T-helper 2 cell treated with Interferon-gamma antibody and Interleukin-4, amounts not matched to agents 100 ng/mL and 5 ng/mL, for 36 hours (primary cell): Measurements from ENCODE around the gene DPYSL3. TPM values are rescaled to one million over a fixed set of nuclear protein-coding genes. Genes with fewer than 3 reads are reported as not detected.

Source experiments
- intact Hi-C: fragments of 100-400 bp; cut with micrococcal nuclease; formaldehyde crosslinking; loops from one replicate; pipeline ENCODE4 v1.15.1; 2023
- total RNA-seq: library from RNA; stranded (reverse); gene quantifications from 2 replicates; pipeline ENCODE4 v1.2.3, GENCODE V29; 2022

Gene DPYSL3
- total RNA-seq, 1 donor from 2014 or later: 0.07 TPM

DNA sequence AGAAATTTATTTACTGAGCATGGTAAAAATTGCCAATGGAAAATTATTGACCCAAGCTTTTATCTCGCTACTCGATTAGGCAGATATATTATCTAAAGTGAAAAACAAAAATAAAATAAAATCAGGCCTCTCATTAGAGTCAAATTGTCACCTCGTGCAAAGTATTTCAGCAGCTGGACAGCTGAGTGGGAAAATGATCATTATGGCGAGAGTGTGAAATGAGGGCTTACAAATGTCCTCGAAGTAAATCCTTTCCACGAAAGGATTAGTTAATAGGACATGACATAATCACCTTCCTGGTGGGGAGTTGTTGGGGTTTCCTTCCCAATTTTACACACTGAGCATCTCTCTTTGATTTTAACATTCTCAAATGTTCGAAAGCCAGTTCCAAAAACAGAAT is 5.4 kb upstream of the DPYSL3 start:
- intact Hi-C loops: no loop called here

DNA sequence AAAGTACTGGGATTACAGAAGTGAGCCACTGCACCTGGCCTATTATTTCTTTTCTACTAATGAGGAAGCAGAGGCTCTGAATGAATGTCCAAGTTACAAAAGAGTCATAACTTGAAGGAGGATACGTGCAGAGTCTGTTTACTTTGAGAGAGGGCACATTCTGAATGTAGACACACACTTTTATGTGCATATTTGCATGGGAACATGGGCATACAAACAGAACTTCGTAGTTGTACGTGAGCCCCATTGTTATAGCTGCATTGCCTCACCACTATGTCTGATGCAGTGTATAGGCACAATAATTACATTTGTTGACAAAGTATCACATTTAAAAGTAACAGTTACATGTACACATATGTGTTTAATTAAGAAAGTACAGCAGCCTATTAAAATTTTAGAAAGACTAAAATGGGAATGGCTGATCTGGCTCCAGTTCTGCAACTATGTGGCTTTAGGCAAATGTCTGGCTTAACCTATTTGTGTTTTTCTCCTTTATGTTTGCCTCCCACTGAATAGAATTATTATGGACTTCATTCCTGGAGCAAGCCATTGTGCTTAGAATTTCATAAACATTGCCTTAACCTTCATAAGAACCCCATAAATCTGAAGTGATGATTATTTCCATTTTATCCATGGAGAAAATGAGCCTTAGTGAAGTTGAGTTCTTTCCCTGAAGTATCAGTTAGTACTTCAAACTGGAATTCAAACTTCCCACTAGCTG is 3.0 kb upstream of the DPYSL3 start:
- intact Hi-C loops: no loop called here

DNA sequence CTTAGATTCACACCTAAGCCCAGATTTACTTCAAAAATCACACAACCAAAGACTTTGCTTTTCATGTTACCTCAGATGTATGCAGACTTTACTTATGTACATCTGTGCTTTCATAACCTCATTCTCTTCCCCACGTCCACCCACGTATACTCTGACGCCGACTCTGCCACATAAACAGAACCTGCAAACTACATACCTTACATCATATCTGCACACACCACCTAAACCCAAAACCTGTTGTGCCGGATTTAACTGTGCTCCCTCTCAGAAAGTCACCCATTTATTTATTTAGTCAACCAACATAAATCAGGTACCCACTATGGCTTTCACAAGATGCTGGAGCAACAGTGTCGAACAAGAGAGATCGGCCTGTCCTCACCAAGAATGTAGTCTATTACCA is 1.0 kb upstream of the DPYSL3 start:
- intact Hi-C loops: no loop called here

DNA sequence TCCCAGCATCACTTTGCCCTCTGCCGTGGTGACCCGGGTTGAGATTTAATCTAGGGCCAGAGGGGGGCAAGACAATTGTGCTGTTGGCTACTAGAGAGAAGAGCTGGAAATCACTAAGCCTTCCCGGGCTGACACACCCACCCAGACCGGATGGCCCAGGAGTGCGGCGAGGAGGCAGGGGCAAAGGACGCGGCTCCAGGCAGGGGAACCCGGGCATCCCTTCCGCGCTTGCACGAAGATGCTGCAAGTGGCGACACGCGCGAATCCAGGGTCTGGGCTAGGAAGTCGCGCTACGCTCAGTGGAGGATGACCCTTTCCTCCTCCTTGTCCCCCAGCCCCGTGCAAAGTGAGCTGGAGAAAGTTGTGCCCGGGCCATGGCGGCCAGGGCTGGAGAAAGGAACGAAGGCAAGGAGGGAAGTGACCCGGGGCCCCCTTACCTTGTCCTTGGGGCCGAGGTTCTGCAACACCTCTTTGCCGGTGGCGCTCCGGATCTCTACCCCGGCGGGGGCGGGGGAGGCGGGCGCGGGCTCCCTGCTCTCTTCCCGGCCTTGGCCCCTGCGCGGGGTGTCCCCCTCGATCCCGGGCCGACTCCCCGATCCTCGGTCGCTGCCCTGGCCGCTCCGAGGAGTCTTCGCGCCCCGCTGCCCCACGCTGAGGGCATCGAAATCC is 693 bp downstream of the DPYSL3 start:
- intact Hi-C loops: no loop called here

DNA sequence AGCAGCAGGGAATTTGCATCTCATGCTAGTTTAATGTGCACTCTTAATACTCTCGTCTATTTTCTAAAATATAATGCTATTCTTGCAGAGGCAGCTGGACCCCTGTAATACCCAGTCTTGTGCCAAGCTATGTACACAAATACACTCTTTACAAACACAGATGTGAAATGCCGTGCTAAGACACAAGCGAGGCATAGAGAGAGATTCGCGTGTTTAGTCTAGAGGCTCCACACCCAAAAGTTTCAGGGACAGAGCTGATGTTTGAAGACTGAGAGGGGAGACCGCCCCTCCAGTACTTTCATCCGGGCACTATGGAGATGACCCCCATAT is 1.2 kb downstream of the DPYSL3 start:
- intact Hi-C loops: no loop called here

DNA sequence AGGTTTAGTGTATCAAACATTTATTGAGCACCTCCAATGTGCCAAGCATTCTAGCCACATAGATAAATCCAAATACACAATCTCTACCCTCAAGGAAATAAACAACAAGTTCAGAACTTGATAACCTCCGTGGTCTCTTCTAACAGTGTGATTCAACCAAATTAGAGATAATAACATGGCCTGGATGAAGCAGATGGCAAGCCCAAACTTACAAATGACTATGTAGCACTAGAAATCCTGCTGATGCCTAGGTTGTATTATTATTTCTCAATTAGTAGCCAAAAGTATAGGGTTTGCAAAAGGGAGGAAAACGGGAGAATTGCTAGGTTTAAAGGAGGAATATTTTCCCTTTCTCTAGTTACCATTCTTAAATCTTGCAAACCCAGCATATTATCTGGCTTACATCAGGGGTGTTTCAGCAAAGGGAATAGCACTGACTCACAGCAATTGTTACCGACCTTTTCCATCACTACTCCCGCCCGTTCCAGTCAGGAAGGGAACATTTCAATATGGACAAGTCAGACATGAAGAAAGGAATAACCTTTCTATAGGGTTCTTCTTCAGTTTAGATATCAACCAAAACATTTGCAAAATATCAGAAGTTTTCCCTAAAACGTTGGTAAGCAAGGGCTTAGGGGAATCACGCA is 2.3 kb downstream of the DPYSL3 start:
- intact Hi-C loops: no loop called here

DNA sequence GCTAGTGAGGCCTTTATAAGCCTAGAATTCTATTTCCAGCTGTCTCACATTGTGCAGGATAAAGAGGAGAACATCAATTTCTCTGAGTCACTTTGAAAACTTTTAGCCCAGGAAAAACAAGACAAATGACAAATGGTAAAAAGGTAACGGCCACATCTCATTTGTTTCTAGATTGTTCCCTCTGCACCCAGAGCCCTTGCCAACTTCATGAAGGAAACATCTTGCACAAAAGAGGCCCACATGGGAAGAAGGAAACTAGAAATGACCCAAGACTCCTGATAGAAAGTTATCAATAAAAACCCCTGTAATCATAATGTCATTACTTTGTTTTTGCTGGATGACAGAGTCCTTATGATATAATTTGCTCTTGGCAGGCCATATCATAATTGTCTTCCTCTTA is 5.3 kb downstream of the DPYSL3 start:
- intact Hi-C loops: no loop called here

DNA sequence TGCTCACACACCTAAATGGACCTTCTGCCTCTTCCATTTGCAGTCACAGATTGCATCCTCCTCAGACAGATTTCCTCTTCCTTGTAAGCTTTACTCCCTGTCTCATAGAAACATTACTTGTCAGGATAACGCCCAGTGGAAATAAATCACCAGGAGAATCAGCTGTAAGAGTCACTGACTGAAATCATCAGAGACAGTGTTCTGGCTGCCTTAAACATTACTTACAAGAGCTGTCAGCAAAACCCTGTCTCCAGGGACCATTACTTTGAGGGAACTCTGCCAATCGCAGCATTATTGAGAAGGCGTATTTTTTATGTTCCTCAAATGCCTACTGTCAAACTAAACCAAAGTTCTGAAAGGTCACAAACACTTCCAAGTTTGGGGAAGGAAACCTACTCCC is 5.9 kb downstream of the DPYSL3 start:
- intact Hi-C loops: no loop called here

DNA sequence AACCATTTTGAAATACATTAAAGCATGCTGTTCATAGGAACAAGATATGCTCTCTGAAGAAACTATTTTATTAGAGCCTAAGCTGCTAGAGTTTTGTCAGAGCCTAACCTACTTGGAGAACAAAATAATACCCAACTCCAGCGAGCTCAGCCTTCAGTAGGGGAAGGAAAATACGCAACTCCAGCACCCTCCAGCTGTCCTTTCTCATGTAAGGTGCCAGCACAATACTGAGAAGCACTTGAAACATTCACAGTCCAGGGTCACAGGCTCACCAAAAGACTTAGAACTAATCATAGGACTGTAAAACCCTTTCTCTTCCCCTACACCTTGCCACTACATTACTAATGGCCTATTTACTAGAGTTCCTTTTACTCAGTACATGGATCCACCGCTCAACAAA is 18.9 kb downstream of the DPYSL3 start:
- intact Hi-C loops: no loop called here

DNA sequence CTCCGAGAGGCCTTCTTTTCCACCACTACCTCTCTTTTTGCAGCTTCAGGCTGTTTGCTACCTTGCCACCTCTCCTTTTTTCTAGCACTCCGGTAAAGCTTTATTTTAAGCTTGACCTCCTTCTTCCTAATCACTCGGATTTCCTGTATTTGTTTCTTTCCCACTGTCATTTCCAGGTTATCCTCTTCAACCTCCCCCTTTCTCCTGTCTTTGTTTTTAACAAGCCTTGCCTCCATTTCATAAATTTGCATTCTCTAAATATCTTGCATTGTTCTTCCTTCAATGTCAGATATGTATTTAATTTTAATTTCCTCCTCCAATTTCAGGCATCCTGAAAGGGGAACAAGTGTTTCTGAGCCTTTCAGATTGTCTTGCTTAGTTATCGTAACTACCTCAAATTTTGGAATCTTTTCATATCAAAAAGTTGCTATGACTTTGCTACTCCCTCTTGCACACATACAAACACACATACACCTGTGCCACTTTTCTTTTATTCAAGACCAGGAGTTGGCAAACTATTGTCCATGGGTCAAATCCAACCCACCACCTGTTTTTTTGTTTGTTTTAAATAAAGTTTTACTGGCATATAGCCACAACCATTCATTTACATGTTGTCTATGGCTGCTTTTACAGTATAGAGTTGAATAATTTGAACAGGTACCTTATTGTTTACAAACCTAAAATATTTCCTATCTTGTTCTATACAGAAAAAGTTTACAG is 22.7 kb downstream of the DPYSL3 start:
- intact Hi-C loops: no loop called here

DNA sequence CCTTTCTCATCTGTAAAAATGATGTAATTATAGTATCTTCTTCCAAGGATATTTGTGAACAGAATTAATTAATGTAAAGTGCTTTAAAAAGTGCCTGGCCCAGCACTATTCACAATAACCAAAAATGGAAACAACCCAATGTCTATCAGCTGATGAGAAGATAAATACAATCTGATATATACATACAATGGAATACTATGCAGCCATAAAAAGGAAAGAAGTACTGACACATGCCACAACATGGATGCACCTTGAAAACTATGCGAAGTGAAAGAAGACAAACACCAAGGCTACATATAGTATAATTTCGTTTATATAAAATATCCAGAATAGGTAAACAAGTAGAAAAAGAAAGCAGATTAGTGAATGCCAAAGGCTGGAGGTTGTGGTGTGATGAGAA is 24.1 kb downstream of the DPYSL3 start:
- intact Hi-C loops: no loop called here

DNA sequence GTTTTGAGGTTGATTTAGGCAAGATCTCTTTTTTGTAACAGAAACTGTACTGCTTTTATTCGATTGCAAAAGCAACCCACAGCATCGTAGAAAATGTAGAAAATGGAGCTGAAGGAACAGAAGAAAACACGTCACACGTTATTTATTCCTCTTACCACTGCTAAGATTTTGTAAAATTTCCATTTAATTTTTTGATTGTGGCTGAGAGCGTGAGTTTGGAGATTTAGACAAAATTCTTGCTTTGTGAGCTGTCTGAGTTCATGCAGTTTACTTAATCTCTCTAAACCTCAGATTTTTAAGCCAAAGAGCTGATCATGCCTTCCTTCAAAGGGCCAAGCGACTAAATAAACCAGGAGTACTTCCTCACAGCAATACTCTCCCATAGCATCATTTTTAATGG is 24.8 kb downstream of the DPYSL3 start:
- intact Hi-C loops: no loop called here

DNA sequence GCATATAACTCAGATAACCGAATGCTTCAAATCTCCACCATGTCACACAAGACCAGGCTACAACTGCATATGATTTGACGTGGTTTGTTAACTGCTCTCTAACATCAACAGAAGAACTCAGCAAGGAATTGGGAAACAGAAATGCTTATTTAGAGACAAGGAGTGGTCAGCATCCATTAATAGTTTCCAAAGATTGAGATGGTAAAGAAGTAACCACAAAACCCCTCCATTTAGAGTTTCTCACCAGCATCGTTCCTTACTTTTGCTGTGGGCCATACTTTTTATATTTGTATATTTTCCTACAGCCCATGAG is 25.2 kb downstream of the DPYSL3 start:
- intact Hi-C loops: no loop called here

DNA sequence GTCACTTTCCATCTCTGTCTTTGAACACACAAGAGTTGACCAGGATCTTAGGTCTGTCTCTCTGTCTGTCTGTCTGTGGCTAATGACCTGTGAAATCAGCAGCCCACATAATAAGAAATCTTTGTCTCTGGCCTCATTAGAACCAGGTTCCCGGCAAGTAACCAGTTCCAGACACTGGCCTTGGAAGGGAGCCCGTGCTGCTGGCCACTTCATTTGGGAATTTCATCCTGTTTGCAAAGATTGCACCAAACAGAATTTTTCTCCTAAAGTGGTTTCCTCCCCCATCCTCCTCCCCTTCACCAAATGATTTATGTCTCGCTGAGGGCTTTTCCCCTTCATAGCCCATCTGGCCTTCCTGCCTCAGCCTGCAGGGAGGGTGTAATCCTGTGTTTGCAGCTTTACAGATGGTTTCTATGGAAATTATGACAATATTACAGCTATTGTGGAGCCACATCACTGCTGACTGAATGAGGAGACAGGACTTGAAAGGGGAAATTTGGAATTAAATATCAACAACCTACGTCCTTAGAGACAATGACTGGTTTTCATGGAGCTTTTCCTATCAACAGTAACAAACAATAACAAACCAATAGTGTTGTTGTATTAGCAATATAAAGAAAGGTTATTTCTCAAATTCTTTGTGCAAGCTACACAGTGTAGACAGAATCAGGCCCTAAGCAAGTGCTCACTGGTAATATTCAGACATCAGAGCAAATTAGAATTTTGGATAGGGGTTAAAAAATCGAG is 25.7 kb downstream of the DPYSL3 start:
- intact Hi-C loops: no loop called here

DNA sequence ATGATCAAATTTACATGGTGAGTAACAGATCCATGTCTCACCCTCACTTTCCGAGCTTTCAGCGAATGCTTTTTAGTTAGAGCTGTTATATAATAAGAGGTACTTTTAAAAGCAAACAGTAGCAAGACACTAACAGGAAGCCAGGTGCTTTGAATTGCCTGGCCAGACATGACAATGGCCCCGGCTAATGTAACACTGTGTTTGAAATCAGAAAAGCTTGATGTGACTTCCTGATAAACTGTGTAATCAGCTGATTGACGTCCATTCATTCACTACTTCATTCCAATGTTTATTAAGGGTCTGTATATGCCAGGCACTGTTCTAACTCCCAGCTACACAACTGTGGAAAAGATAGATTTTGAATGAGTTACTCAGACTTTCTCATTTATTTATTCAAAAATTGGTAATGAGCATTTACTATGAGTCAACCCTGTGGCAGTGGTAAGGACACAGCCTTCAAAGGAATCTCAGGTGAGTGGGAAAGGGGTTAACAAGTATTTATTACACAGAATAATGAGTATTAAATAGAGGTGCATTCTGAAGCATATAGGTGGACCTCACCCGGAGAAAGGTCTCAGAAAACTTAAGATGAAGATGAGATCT is 26.6 kb downstream of the DPYSL3 start:
- intact Hi-C loops: no loop called here

DNA sequence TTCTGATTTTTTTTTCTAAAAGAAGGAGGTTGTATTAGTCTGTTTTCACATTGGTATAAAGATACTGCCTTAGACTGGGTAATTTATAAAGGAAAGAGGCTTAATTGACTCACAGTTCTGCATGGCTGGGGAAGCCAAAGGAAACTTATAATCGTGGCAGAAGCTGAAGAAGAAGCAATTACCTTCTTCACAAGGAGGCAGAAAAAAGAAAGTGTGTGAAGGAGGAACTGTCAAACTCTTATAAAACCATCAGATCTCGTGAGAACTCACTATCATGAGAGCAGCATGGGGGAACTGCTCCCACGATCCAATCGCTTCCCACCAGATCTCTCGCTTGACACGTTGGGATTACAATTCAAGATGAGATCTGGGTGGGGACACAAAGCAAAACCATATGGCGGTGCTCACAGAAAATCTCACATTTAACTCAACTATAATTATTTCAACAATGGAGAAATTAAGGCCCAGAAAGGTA is 27.1 kb downstream of the DPYSL3 start:
- intact Hi-C loops: no loop called here

DNA sequence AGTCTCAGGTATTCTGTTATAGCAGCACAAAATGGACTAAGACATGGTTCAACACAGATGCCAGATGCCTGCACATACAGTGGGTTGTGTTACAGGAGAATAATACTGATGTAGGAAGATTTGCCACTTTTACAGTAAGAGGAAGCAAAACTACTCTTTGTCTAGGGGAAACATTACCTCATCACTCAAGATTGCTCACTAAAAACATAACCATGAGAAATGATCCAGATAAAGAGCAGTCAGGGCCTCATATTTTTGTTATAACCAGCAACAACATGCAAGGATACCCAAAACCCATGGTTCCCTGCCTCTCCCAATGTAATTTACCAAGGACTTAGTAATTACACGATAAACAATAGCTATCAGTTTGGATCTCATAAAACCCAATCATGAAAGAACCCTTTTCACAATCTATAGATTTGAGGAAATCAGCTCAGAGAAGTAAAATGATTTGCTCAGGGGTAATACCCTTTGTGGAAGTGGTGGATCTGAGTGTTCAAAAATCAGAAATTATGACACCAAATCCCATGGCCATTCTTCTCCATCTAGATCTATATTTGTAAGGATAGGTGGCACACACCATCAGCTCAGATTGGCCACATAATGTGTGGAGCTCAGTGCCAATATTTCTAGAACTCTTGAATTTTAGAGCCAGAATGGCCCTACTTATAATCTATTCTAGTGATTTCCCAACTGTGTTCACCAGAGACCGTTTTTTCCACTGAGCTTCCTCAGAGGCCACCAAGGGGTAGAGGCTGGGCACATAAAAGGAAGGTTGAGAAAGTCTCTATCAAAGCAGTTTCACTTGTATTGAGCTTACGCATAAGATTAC is 27.8 kb downstream of the DPYSL3 start:
- intact Hi-C loops: no loop called here

DNA sequence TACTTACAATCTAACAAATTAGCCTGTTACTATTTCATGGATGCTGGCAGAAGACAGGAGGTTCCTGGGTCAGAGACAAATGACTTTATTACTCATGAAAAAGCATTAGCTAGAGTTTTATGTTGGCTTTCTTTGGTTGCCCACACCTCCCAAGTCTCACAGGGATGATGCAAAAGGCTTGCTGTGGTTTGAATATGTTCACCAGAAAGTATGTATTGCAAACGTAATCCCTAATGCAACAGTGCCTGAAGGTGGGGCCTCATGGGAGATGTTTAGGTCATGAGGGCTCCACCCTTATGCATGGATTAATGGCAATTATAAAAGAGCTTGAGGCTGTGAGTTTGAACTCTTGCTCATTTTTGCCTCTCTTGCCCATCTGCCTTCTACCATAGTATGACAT is 28.5 kb downstream of the DPYSL3 start:
- intact Hi-C loops: no loop called here

DNA sequence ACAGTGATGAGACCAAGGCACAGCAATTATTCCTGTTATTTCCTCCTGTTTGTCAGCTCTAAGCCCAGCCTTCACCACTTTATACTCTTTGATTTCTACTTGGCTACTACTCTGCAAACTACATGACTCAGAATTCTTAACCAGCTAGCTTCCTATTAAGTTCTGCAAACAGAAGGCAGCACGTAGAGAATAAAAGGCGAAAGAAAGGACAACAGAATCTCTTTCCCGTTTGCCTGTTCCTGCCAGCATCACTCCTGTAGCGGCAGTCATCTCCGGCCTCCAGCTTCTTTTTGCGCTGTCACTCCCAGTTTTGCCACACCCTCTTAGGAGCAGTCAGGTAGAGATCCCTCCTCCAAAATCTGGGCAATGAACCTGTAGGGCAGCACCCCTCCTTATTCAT is 29.9 kb downstream of the DPYSL3 start:
- intact Hi-C loops: no loop called here

DNA sequence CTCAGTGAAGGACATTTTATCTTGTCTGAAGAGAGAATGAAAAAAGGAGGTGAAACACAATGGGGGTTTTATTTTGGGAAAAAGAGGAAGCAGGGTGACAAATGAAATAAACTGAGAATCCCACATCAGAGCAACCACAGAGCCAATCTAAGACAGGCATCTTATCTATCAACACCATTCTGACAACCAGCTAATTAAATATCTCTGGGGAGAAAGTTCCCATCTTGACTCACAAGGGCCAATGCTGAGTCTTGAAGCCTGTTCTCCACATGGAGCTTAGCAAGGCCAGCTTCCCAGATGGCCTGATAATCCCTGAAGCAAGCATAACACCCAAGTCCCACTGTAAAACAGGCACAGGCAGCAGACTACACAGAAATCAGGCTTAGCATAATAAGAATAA is 30.4 kb downstream of the DPYSL3 start:
- intact Hi-C loops: no loop called here
